Measurements from ENCODE around the gene CEP20. TPM values are rescaled to one million over a fixed set of nuclear protein-coding genes. Genes with fewer than 3 reads are reported as not detected.

CEP20 gene
- total RNA-seq, 4 donors from 2014 or later = 46.2 to 64.4 (median 53.6) TPM

DNA sequence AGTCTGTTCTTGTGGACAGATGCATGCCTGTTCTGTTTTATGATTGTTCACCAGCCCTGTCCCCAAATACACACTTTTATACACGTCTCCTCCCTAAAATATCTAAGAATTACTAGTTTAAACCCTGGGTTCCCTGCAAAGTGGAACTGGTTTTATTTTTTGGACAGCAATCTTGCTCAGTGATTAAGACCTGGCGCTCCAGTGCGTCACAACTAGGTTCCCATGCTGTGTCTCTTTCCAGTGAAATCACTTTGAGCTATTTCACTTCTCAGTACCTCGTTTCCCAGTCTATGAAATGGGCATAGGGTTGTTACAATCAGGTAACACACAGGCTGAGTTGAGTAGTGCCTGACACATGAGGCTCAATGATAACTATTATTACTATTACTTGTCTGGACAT, 1.1 kb downstream of the CEP20 start:
- Histone ChIP-seq H3K4me3 (replicated peaks in 1 of 3) (peak overlapping the region in 2 of 3 donors; percentile 89 to 99), H3K27me3 (no peaks in the 10 kb centered on the region), H3K27ac (no peak overlapping the region), H3K9me3 (no peaks in the 10 kb centered on the region), H3K36me3 (peaks cover under 1 to 7% of the 10 kb centered on the region in 2 donors), H3K4me1 (peaks cover 14 to 23% of the 10 kb centered on the region in 2 donors)
- TF ChIP-seq, protein P1, sequence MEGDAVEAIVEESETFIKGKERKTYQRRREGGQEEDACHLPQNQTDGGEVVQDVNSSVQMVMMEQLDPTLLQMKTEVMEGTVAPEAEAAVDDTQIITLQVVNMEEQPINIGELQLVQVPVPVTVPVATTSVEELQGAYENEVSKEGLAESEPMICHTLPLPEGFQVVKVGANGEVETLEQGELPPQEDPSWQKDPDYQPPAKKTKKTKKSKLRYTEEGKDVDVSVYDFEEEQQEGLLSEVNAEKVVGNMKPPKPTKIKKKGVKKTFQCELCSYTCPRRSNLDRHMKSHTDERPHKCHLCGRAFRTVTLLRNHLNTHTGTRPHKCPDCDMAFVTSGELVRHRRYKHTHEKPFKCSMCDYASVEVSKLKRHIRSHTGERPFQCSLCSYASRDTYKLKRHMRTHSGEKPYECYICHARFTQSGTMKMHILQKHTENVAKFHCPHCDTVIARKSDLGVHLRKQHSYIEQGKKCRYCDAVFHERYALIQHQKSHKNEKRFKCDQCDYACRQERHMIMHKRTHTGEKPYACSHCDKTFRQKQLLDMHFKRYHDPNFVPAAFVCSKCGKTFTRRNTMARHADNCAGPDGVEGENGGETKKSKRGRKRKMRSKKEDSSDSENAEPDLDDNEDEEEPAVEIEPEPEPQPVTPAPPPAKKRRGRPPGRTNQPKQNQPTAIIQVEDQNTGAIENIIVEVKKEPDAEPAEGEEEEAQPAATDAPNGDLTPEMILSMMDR (IDR thresholded peaks at IDR 0.05) = no peak
- TF ChIP-seq POLR2A (IDR thresholded peaks at IDR 0.05) = no peak
- intact Hi-C loops (cut with DNase I) = no loop called here
- 90% methylated on average over 4 of the region's 4 CpGs for WGBS, 2 donors
- no peak for DNase-seq

DNA sequence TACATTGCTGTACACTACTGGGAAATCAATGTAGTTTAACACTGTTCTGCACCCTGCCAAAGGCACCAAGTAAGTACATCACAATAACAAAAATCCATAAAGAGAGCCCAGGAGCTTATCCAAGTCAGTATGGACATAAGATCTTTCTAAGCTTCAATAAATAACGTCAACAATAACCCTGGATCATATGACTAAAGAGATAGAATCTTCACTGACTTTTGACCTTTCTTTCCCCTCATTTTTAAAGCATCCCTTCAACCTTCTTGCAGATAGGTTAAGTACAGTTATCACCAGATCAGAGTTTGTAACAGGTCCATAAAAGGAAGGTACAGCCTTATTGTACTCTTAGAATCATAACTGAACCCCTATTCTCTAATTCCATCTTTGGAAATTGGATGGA, 2.3 kb downstream of the CEP20 start:
- WGBS, 2 donors = 45 to 48% methylated on average over 1 of the region's 1 CpG
- no peak for TF ChIP-seq POLR2A (IDR thresholded peaks at IDR 0.05)
- TF ChIP-seq, protein P1 (IDR thresholded peaks at IDR 0.05) = no peak
- Histone ChIP-seq H3K27me3 (no peaks in the 10 kb centered on the region), H3K27ac (no peak overlapping the region), H3K36me3 (peaks cover 7 to 14% of the 10 kb centered on the region in 2 donors), H3K4me1 (peaks cover 14 to 23% of the 10 kb centered on the region in 2 donors), H3K9me3 (no peaks in the 10 kb centered on the region), H3K4me3 (replicated peaks in 1 of 3) (no peak overlapping the region)
- no peak for DNase-seq
- intact Hi-C loops (cut with DNase I) = no loop called here

DNA sequence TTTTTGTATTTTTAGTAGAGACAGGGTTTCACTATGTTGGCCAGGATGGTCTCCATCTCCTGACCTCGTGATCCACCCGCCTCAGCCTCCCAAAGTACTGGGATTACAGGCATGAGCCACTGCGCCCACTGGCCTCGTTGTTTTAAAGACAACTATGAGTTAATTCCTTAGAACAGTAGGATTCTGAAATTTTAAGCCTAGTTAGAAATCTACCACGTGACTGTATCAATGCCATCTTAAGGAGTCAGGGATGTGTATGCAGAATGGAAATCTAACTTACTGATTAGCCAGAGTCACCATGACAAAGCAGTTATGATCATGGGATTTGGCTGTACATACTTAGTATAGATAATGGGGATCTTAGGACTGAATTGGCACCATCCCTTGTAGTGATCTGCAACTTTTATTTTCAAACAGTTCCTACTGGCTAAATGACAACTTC, 2.8 kb downstream of the CEP20 start:
- Histone ChIP-seq H3K4me3 (replicated peaks in 1 of 3) (no peak overlapping the region), H3K27me3 (no peaks in the 10 kb centered on the region), H3K4me1 (peaks cover 14 to 23% of the 10 kb centered on the region in 2 donors), H3K9me3 (no peaks in the 10 kb centered on the region), H3K36me3 (peaks cover 7 to 14% of the 10 kb centered on the region in 2 donors), H3K27ac (no peak overlapping the region)
- no peak for DNase-seq
- TF ChIP-seq, protein P1 (IDR thresholded peaks at IDR 0.05) = no peak
- WGBS, 2 donors = 91 to 94% methylated on average over 5 of the region's 5 CpGs
- intact Hi-C loops (cut with DNase I) = no loop called here

DNA sequence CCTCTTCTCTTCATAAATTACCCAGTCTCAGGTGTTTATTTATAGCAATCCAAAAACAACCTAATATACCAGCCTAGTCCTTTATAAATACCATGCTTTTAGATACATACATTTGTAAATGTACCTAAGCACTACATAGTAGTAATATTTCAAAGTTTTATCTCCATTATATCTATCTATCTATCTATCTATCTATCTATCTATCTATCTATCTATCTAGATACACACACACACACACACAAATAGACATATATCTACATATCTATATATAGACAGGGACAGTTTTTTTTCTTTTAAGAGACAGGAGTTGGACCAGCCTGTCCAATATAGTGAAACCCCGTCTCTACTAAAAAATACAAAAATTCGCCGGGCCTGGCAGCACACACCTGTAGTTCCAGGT, 5.8 kb downstream of the CEP20 start:
- H3K4me3 ChIP-seq (replicated peaks in 1 of 3) = no peak overlapping the region
- no peak for TF ChIP-seq POLR2A (IDR thresholded peaks at IDR 0.05)
- TF ChIP-seq, protein P1 (IDR thresholded peaks at IDR 0.05) = no peak
- no peaks in the 10 kb centered on the region for H3K9me3 ChIP-seq
- intact Hi-C loops (cut with DNase I) = no loop called here
- H3K4me1 ChIP-seq = peaks cover 20 to 34% of the 10 kb centered on the region in 2 donors
- no peaks in the 10 kb centered on the region for H3K27me3 ChIP-seq
- H3K36me3 ChIP-seq = peaks cover 7 to 16% of the 10 kb centered on the region in 2 donors
- 79 to 97% methylated on average over 3 of the region's 3 CpGs for WGBS, 2 donors
- no peak overlapping the region for H3K27ac ChIP-seq
- no peak for DNase-seq

DNA sequence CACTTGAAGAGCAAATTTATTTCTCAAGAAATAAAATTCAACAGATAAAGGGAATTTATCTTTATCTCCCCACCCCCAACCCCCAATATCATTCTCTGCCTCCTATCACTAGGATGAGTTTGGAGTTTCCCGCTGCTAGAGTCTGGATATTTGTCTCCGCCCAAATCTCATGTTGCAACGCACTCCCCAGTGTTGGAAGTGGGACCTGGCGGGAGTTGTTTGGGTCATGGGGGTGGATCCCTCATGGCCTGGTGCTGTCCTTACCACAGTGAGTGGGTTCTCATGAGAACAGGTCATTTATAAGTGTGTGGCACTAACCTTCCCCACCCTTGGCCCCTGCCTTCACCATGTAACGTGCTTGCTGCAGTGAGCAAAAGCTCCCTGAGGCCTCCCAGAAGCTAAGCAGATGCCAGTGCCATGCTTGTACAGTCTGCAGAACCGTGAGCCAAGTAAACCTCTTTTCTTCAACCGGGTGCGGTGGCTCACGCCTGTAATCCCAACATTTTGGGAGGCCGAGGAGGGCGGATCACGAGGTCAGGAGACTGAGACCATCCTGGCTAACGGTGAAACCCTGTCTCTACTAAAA, 6.5 kb downstream of the CEP20 start:
- WGBS, 2 donors = 90 to 94% methylated on average over 13 of the region's 13 CpGs

More for the DNA sequence above, 6.5 kb downstream of the CEP20 start:
- no peak overlapping the region for H3K27ac ChIP-seq
- H3K36me3 ChIP-seq = peaks cover 7 to 16% of the 10 kb centered on the region in 2 donors
- H3K4me3 ChIP-seq (replicated peaks in 1 of 3) = no peak overlapping the region
- TF ChIP-seq, protein P1 (IDR thresholded peaks at IDR 0.05) = no peak
- DNase-seq = no peak
- intact Hi-C loops (cut with DNase I) = no loop called here
- H3K27me3 ChIP-seq = no peaks in the 10 kb centered on the region
- H3K9me3 ChIP-seq = no peaks in the 10 kb centered on the region
- H3K4me1 ChIP-seq = peaks cover 14 to 27% of the 10 kb centered on the region in 2 donors

Measured in thyroid gland (tissue), 4 donors.